Activated naive CD8-positive, alpha-beta T cell treated with anti-CD3 and anti-CD28 coated beads, Interleukin-2, amount 50 U/mL, for 24 hours (primary cell): ENCODE data around the gene FANCI.

Experiments used
- ATAC-seq: fragments of 150-1000 bp; cut with Tn5 transposase; one replicate; pipeline ENCODE4 v1.10.0; 2021
- DNase-seq: peaks from one replicate; pipeline ENCODE4 v3.0.0; 2021
- H3K27ac Mint-ChIP-seq: one replicate; pipeline ENCODE4 v1.8.0; 2021; ENCODE audit warnings: mild to moderate bottlenecking, mixed read lengths
- H3K27me3 Mint-ChIP-seq: one replicate; pipeline ENCODE4 v1.8.0; 2021; ENCODE audit warnings: mixed read lengths
- H3K36me3 Mint-ChIP-seq: one replicate; pipeline ENCODE4 v1.8.0; 2021; ENCODE audit warnings: low read depth, mixed read lengths
- H3K4me1 Mint-ChIP-seq: one replicate; pipeline ENCODE4 v1.8.0; 2021; ENCODE audit warnings: mixed read lengths
- H3K4me3 Mint-ChIP-seq: one replicate; pipeline ENCODE4 v1.8.0; 2021; ENCODE audit warnings: mild to moderate bottlenecking, moderate library complexity, mixed read lengths
- H3K9me3 Mint-ChIP-seq: one replicate; pipeline ENCODE4 v1.8.0; 2021; ENCODE audit warnings: mixed read lengths

The FANCI gene

DNA sequence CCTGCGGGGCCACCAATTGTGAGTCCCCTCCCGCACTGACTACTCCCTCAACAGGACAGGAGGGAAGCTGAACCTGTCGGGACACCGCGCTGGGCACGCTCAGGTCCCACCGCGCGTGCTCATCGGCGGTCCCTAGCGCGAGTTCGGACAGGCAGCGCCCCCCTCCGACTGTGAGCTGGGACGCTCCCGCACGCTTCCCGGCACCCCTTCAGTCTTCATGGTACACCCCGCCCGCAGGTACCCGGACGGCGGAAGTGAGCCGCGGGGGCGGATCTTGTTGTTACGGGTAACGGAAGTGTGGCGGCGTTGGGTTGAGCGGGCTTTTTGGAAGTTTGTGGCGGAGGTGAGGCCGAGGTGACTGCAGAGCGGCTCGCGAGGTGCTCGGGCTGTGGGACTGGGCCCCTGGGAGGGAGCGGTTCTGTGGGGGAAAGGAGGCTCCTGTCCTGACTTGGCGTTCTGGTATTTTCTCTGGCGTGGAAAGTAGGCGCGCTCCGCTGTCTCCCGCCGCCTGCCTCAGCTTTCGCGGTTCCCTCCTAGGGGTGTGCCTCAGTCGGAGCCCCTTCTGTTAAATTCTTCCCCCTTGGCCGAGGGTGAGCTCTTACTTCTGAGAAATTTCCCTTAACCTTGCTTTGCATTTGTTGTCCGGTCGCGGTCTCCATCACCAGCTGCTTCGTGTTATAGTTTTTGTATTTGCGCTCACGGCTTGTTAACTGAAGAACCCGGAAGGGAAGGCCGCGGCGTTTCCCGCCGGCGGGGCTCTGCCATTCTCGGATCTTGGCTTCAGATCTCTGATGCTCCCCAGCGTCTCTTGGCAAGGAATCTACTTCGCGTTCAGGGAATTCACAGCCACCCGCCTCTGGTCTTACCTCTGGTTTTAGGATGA lies at the start of gene FANCI:
TSS of gene FANCI (plus strand) at position 289 of the 883 bp plus-strand sequence. CDS start 3,669 bp downstream, outside the sequence.
- ATAC-seq (peak; percentile 96), DNase-seq (peak; percentile 98)
- Mint-ChIP-seq H3K4me3 (peak within 1 kb of the TSS; percentile 94), H3K27ac (peak within 1 kb of the TSS; percentile 96), H3K4me1 (peaks cover 36% of the 10 kb centered on the region), H3K9me3 (no peaks in the 10 kb centered on the region), H3K36me3 (peaks cover 37% of the 10 kb centered on the region), H3K27me3 (no peaks in the 10 kb centered on the region)

DNA sequence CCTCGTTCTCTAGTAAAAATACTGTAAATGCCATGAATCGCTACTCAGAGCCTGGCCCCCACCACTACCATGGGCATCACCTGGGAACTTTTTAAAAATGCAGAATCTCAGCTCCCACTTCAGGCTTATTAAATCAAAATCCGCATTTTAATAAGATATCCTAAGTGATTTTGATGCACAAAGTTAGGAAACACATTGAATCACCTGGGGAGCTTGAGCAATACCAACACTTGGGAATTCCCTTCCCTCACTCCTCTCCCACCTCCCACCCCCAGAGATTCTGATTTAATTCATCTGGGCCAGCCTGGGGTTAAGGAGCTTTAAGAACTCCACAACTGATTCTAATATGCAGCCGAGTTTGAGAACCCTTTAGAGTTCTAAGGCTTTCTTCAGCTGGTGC lies 49.2 kb upstream of the FANCI start:
- Mint-ChIP-seq H3K4me1 (peaks cover 25% of the 10 kb centered on the region), H3K9me3 (no peaks in the 10 kb centered on the region), H3K27me3 (no peaks in the 10 kb centered on the region), H3K36me3 (peaks cover 26% of the 10 kb centered on the region), H3K4me3 (no peak overlapping the region), H3K27ac (no peak overlapping the region)
- ATAC-seq (no peak), DNase-seq (no peak)

DNA sequence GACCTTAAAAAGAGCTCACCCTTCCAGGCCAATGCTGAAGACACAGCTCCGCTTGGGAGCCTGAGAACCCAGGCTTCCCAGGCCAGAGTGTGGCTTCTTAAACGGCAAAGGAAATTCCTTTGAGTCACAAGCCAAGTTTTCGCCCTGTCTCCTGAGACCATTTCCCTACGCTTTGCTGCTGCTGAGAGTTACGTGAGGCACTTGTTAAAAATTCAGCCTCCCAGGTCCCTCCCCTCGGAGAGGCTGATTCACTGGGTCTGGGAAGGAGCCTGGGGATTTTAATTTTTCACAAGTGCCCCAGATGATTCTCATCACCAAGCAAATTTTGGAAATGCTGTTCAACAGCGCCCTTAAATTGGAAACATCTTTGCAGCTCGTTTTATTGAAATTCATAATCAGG lies 47.9 kb upstream of the FANCI start:
- no peaks in the 10 kb centered on the region for H3K9me3 Mint-ChIP-seq
- no peak for DNase-seq
- H3K4me1 Mint-ChIP-seq, result peaks cover 25% of the 10 kb centered on the region
- no peak for ATAC-seq
- no peak overlapping the region for H3K27ac Mint-ChIP-seq
- H3K36me3 Mint-ChIP-seq, result peaks cover 28% of the 10 kb centered on the region
- H3K4me3 Mint-ChIP-seq, result no peak overlapping the region
- H3K27me3 Mint-ChIP-seq, result no peaks in the 10 kb centered on the region

DNA sequence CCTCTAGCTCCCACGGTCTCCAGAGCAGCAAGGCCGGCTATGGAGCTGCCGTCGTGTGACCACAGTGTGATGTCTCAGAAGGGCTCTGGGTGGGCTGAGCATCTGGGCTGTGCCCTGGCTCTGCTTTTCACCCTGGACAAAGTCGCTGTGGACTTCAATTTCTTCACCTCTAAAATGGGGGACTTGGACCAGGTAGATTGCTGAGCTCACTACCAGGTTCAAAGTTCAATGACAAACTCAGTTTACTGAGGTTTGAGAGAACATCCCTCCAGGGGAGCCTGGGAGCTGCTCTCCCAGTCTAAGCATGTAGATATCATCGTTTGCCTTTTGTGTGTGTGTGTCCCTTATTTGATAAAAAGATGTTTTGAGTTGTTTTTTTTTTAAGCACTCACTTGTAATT lies 47.5 kb upstream of the FANCI start:
- ATAC-seq (no peak), DNase-seq (no peak)
- H3K9me3 Mint-ChIP-seq, result no peaks in the 10 kb centered on the region
- H3K36me3 Mint-ChIP-seq, result peaks cover 24% of the 10 kb centered on the region
- H3K4me1 Mint-ChIP-seq, result peaks cover 25% of the 10 kb centered on the region
- no peak overlapping the region for H3K4me3 Mint-ChIP-seq
- H3K27ac Mint-ChIP-seq, result peak overlapping the region; percentile 57
- no peaks in the 10 kb centered on the region for H3K27me3 Mint-ChIP-seq

DNA sequence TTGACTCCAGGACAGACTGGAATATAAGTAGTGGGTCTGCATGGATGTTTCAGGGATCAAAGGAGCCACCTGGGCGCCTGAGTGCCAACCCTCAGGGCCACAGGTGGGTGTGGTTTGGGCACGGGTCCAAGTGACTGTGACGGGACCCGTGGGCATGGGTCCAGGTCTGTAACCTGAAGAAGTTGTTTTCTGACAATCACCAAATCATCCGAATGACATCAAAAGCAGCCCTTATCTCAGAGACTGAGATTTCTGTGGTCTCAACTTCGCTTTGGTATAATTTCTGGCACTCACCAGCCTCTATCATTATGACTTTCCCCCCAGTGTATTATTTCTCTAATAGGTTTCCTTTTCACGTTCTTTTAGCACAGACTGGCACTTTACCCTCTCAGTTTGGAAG lies 46.8 kb upstream of the FANCI start:
- no peaks in the 10 kb centered on the region for H3K9me3 Mint-ChIP-seq
- peak overlapping the region; percentile 57 for H3K27ac Mint-ChIP-seq
- H3K4me1 Mint-ChIP-seq, result peaks cover 26% of the 10 kb centered on the region
- peak overlapping the region; percentile 3 for H3K4me3 Mint-ChIP-seq
- no peaks in the 10 kb centered on the region for H3K27me3 Mint-ChIP-seq
- DNase-seq (peak; percentile 56), ATAC-seq (peak; percentile 72)
- H3K36me3 Mint-ChIP-seq, result peaks cover 19% of the 10 kb centered on the region

DNA sequence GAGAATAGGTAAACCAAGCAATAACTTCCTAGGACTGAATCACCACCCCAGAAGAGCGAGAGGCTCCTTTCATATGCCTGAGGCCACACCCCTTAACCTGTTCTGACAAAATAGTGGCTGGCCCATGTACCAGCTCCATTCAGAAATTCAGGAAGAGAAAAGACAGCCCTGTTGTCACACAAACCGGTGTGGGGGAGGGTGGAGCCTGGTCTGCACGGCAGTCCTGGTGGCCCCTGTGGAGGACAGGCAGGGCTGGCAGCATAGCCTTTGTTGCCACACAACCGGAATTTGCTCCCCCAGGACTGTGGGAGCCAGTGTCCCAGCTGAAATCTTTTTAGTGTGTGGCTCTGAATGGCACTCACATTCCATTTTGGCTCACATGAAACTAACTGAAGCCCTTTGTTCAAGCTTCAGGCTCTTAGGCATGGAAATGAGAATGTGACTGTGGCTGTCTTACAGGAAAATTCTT lies 46.2 kb upstream of the FANCI start:
- Mint-ChIP-seq H3K4me3 (peak overlapping the region; percentile 3), H3K9me3 (no peaks in the 10 kb centered on the region), H3K4me1 (peaks cover 29% of the 10 kb centered on the region), H3K27ac (peak overlapping the region; percentile 57), H3K36me3 (peaks cover 18% of the 10 kb centered on the region), H3K27me3 (no peaks in the 10 kb centered on the region)
- ATAC-seq (peak; percentile 72), DNase-seq (no peak)

DNA sequence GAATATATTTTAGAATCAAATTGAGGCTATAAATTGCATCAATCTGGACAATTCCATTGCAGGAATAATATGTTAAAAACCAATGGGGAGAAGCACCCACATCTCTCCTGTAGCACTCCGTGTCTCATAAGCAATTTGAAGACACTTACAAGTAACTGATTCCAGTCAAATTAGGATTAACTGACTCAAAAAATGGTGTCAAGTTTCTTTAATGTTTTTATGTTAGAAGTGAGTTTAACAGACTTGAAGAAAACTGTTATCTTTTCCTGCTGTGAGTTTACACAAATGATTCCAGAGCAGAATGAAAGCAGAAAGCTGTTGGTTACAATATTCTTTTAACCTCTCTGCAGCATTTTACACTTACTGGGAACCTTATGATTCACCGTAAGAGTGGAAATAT lies 45.6 kb upstream of the FANCI start:
- Mint-ChIP-seq H3K4me3 (no peak overlapping the region), H3K9me3 (no peaks in the 10 kb centered on the region), H3K27ac (peak overlapping the region; percentile 33), H3K36me3 (peaks cover 13% of the 10 kb centered on the region), H3K27me3 (no peaks in the 10 kb centered on the region), H3K4me1 (peaks cover 30% of the 10 kb centered on the region)
- DNase-seq, result no peak
- ATAC-seq, result no peak

DNA sequence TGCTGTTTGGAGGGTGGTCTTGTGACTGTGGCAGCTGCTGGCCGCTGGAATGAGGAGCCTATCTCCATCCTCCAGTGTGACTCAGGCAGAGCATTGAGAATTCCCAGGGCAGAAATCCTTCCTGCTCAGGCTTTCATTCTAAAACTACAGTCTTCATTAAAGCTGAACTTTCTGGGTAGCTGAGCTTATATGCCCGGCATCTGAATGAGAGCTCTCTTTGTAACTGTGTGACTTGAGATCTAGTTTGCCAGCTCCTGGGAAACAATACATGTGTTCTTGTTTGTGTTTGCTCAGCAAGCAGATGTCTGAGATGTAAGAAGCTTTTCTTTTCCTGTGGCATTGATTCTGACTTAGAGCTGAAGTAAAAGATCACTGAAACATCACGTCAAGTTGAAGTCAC lies 44.8 kb upstream of the FANCI start:
- ATAC-seq (no peak), DNase-seq (no peak)
- peaks cover 37% of the 10 kb centered on the region for H3K4me1 Mint-ChIP-seq
- no peak overlapping the region for H3K27ac Mint-ChIP-seq
- no peaks in the 10 kb centered on the region for H3K9me3 Mint-ChIP-seq
- H3K27me3 Mint-ChIP-seq, result no peaks in the 10 kb centered on the region
- H3K36me3 Mint-ChIP-seq, result peaks cover 14% of the 10 kb centered on the region
- H3K4me3 Mint-ChIP-seq, result no peak overlapping the region

DNA sequence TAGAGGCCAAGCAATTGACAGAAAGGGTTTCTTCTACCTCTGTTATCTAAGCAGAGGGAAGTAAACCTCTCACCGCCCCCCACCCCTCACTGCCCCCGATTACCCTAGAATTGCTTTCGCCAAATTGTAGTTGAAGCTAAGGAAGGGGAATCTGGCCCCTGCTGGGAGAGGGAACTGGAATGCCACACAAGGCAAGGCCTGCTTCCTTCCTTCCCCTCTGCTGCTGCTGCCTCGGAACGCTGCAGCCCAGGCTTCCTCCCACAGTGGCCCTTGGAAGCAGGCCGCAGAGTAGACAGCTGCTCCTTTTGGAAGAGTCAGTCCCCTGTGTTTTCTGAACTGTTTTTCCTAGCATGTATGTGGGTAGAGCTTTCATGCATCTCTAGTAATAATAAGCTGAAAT lies 44.0 kb upstream of the FANCI start:
- no peaks in the 10 kb centered on the region for H3K27me3 Mint-ChIP-seq
- no peak overlapping the region for H3K4me3 Mint-ChIP-seq
- no peak overlapping the region for H3K27ac Mint-ChIP-seq
- no peak for ATAC-seq
- H3K36me3 Mint-ChIP-seq, result peaks cover 16% of the 10 kb centered on the region
- H3K4me1 Mint-ChIP-seq, result peaks cover 46% of the 10 kb centered on the region
- no peak for DNase-seq
- H3K9me3 Mint-ChIP-seq, result no peaks in the 10 kb centered on the region

DNA sequence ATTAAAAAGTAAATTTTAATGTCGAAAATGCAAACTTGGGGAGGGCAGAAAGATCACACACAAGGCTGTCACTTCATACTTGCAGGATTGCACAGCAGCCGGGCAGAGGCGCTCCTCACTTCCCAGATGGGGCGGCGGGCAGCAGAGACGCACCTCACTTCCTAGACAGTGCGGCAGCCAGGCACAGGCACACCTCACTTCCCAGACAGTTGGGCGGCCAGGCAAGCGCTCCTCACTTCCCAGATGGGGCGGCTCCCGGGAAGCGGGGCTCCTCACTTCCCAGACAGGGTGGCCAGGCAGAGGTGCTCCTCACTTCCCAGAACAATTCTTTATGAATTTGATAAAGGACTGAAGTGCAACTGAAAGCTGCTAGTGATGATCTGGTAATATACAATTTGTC lies 43.6 kb upstream of the FANCI start:
- Mint-ChIP-seq H3K4me3 (no peak overlapping the region), H3K27ac (no peak overlapping the region), H3K9me3 (no peaks in the 10 kb centered on the region), H3K27me3 (no peaks in the 10 kb centered on the region), H3K36me3 (peaks cover 16% of the 10 kb centered on the region), H3K4me1 (peaks cover 50% of the 10 kb centered on the region)
- ATAC-seq (no peak), DNase-seq (no peak)

DNA sequence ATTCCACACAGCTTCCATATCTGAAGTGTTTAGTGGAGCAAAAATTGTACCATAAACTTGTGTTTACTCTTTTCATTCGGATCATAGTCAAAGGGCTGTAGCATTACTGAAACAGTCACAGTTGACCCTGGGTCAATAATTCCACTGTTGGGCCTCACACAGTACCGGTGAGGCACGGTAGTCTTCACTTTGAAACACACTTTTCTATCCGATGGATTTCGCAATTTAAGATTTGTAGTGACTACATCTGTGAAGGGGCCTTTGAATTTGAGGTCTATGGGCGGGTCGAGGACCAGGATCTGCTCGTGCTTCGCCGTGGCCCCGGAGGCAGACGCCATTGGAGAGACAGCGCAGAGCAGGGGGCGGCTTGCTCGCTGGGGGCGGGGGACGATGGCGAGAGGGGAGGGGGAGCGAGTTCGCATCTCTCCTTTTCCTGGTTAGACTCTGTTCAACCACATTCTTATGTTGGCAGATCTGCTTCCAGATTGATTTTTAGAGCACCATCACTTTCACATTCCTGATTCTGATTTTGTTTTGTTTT lies 42.2 kb upstream of the FANCI start:
- H3K27me3 Mint-ChIP-seq, result no peaks in the 10 kb centered on the region
- DNase-seq, result no peak
- ATAC-seq, result no peak
- H3K4me1 Mint-ChIP-seq, result peaks cover 52% of the 10 kb centered on the region
- no peaks in the 10 kb centered on the region for H3K9me3 Mint-ChIP-seq
- no peak overlapping the region for H3K4me3 Mint-ChIP-seq
- H3K36me3 Mint-ChIP-seq, result peaks cover 11% of the 10 kb centered on the region
- no peak overlapping the region for H3K27ac Mint-ChIP-seq

DNA sequence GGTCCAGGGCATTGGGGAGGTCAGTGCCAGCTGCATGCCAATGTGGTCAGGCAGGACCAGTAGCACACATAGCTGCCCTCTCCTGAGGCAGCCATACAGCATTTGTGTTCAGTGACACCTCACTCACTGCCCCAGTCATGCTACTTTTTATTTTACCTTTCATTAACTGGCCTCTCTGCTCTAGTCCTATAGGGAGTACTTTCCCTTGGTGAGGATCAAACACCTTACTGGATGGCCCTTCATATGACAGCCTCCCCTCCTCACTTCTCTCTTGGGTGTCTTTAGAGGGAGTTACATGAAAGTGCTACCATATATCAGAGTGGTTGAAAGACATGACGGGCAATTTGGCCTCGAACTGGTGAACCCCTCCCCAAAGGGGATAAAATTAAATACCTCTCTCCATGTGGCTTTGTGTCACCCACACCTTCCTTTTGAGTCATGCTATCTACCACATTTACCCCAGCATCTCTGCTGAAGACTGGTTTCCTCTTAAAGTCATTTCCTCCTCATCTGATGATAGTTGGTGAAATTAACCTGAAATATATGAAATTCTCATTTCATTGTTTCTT lies 40.0 kb upstream of the FANCI start:
- ATAC-seq, result peak; percentile 86
- Mint-ChIP-seq H3K4me1 (peaks cover 41% of the 10 kb centered on the region), H3K27me3 (no peaks in the 10 kb centered on the region), H3K4me3 (peak overlapping the region; percentile 58), H3K9me3 (no peaks in the 10 kb centered on the region), H3K36me3 (peaks cover 11% of the 10 kb centered on the region), H3K27ac (peak overlapping the region; percentile 88)
- peak; percentile 34 for DNase-seq

DNA sequence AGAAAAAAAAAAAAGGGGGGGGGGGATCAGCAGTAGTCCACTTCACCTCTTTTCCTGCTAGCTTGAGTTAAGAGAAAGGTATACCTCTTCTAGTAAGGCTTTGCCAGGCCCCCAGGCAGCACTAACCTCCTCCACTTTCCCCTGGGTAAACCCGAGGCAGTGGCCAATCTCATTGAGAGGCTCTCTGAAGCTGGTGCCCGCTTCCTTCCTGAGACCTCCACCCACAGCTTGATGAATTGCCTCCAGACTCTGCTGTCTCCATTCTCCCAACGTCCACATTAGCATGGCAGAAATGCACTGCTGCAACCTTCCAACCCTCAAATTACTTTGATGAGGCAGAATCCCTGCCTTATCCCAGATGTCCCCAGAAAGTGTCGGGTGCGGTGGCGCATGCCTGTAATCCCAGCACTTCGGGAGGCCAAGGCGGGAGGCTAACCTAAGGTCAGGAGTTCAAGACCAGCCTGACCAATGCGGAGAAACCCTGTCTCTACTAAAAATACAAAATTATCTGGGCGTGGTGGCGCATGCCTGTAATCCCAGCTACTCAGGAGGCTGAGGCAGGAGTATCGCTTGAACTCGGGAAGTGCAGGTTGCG lies 37.7 kb upstream of the FANCI start:
- Mint-ChIP-seq H3K9me3 (no peaks in the 10 kb centered on the region), H3K36me3 (peaks cover 6% of the 10 kb centered on the region), H3K4me3 (no peak overlapping the region), H3K4me1 (peaks cover 41% of the 10 kb centered on the region), H3K27me3 (no peaks in the 10 kb centered on the region), H3K27ac (no peak overlapping the region)
- ATAC-seq, result no peak
- DNase-seq, result no peak

DNA sequence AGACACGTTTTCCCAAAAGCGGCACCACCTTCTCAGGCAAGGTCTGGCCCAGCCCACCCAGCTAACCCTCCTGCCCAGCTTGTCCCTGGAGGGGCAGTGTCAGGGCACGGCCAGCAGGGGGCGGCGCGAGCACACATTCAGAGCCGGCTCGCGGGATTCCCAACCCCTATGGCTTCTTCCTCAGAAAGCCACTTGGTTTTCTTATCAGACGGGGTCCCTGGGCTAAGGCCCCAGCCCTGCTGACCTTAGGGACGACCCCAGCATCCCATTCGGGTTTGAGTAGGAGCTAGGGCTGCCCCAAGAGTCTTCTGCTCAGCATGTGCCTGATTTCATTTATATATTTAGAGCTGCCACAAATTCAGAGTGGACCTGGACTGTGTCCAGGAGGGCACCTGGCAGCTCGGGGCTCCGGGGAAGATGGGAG lies 36.9 kb upstream of the FANCI start:
- Mint-ChIP-seq H3K36me3 (peaks cover 6% of the 10 kb centered on the region), H3K4me1 (peaks cover 41% of the 10 kb centered on the region), H3K27ac (peak overlapping the region; percentile 26), H3K4me3 (no peak overlapping the region), H3K9me3 (no peaks in the 10 kb centered on the region), H3K27me3 (no peaks in the 10 kb centered on the region)
- DNase-seq (peak; percentile 84), ATAC-seq (peak; percentile 71)
